HG03354 (cell line): ENCODE data around the gene CDH10.

Experiments
- ATAC-seq: cut with Tn5 transposase; IDR thresholded peaks from one replicate; pipeline ENCODE4 v1.9.1; 2021; ENCODE audit warnings: mild to moderate bottlenecking; ENCODE audit not compliant: unreplicated experiment, poor library complexity, severe bottlenecking

The CDH10 gene

DNA sequence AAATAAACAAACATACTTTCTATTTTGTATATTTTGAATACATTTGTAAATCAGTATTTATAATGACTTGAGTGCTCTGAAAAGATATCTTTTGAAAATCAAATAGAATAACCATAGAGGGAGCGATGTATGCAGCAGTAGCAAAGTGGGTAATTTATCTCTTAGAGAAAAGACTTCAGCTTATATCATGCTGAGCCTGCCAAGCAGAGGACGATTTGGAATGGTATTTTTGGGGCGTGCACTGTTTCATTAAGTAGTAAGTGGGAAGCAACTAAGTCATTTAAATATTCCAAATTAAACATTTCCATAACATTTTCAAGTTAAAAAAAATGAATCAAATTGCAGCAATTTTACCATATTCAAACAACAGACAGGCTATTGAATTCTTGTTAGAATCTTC lies 147.6 kb downstream of the CDH10 start:
- no peak for ATAC-seq

DNA sequence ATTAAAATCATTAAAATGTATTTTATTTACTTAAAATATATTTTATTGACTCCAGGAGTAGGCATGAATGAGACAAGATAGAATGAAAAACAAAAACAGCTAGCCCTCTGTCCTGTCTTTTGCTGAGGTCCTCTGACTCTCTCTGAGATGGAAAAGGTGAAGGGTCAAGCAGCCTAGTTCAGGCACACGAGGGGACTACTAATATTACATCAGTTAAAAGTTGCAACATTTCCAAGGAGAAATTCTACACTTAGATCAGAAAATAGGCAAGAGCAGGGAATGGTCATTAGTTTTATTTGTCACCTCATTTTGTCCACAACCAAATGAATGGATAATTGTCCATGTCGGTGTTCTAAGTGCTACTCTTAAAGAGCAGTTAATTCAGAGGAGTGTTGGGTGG lies 148.5 kb downstream of the CDH10 start:
- no peak for ATAC-seq

DNA sequence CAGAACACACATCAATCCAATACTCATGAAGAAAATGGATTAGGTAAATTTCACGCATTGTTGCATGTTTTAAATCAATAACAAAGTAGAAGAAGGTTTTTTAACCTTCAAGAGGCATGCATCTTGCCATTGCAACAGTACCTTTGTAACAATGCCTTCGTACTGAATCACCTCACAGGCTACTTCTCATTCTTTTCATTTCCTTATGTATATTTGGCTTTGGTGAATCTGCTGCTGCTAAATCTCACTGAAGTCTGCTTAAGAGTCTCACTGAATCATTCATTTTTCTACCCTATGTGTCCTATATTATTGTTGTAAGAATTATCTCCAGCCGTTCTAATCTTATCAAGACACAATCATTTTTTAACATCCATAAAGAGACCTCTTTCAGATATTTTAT lies 152.5 kb downstream of the CDH10 start:
- no peak for ATAC-seq

DNA sequence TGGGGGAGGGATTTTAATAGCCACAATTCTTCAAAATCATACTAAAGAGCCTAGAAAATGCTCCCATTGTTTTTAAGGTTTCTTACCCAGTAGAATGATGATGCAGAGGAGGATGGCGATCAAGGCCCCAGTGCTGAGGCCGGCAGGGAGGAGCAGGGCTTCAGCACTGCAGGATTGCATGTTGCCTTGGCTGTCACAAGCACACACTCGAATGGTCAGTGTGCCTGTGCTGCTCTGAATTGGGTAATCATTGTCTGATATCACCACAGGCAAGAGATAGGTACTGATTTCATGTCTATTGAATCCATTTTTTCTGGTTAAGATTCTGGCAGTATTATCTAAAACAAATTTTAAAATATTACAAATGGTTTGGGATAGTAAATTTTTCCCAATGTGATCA lies 153.3 kb downstream of the CDH10 start:
- ATAC-seq = no peak

DNA sequence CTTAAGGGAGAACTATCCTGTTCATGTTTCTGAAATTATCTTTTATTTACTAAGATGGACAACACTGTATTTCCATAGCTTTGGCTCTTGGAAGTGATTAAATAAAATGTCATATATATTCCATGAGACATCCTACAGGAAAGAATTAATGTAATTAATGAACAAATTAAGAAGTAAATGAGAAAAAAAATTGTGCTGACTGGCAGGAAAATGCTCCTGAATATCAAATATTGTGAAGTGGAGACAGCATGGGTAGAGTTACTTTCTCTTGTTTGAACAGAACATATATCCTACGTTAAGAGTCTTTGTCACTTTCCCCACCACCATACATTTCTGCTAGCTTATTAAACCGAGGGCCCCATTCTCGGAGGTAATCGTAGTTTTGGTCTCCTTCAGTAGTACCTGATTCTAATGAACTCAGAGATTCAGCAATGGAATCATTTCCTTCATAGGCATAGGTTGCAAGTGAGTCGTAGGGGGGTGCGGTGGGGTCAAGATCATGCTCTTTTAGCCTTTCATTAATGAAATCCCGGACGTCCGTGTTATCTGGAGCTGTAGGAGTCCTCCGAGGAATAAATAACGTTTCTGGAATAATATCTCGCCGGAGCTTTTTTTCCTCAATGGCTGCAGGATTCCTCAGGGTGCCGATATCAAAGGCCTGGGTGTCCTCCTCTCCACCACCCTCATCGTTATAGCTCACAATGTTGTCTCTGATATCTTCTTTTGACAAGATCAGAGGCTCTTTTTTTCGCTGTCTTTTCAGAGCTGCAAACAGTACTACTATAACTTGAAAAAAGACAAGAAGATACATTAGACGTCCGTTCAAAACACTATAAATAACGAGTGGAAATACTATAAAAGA lies 157.2 kb downstream of the CDH10 start:
- no peak for ATAC-seq

DNA sequence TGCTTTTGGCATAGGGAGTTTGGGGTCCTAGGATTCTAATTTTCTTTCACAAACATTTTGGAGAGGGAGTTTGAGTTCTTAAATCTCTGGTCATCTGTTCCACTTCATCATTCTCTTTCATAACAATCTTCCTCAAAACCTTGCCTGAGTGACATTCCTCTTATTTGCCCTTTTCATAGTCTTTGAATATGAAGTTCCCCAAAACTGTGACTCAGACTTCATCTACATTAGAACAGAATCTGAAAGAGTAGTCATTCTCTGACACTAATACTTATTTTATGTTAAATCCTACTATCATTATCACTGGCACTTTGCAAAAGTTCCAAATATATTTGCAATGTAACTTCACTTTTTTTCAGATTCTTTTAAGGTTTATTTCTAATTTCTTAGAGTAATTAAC lies 163.8 kb downstream of the CDH10 start:
- ATAC-seq = no peak

DNA sequence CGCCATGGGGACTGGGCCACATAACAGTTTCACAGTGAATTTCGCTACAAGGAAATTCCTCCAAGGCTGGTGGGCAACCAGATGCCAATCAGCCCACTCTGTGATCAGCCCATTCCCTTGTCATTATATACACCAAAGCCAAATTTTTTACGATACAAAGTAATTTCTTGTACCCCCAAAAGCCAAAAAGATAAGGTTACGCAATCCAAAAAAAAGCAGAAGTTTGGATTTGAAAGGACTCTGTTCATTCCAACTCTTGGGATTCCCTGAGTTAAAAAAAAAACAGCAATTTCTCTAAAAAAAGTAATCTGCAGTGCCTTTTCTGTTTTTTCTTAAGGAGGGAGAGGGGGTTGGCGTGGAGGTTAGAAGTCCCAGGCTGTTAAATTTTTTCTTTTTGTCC lies 166.8 kb downstream of the CDH10 start:
- ATAC-seq = no peak

DNA sequence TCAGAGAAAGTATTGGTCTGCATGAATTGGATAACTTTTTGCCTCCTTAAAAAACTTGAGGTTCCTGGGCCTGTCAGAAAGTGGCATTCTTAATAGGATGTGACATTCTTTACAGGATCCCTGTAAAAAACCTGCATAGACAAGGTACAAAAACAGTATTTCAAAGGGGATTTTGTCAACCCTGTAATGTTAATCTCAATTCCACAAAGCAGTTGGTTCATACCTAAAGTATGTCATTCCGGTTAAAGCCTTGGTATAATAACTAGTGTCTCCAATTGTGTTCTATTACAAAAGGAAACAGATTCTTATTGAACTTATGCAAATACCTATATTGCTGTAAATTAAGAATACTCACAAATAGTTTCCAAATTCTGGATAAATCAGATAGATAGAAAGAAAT lies 169.7 kb downstream of the CDH10 start:
- no peak for ATAC-seq

DNA sequence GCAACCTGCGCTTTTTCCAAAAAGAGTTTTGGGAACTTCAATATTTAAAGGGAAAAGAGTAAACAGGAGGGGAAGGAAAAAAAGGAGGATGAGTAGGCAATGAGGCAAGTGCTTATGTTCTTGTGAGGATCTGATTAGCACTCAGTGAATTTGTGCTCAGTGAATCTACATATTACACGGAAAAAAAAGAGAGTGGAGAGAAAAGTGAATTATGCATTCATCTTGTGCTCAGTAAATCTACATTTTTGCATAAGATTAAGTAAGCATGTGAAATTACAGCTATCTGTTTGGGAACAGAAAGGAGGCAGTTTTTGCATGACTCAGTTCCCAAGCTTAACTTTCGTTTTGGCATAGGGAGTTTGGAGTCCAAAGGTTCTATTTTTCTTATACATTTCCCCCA lies 170.1 kb downstream of the CDH10 start:
- no peak for ATAC-seq

DNA sequence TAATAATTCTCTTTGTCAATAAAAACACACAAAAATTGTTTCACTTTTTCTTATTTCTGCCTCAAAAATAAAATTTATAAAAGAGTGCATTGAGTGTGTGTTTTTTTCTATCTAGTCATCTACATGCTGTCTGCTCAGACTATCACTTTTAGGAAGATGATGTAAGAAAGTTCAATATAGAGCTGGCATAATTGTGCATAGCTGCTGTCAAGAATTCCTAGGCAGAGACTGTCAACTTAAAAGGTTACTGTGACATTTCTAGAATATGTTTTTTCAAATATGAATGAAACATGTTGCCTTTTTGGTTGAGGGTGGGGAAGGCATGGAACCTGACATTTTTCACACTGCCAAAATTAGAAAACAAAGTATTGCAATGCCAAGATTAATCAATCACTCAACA lies 172.3 kb downstream of the CDH10 start:
- ATAC-seq = no peak

DNA sequence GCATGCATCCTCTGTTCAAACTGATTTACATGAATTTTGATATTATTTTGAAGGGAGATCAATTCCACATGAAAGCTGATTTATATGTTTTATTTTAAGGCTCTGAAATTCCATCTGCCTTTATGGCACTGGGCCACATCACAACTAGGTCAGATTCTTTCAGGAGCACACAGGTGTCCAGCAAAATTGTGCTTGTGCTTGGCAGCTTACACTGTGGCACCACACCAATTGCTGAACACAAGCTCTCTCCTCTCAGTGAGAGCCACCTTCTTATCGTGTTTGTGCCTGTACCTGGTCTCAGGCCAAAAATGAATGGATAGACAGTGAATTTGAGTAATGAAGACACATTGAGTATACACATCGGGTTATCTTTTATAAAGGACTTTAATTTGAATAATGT lies 200.4 kb downstream of the CDH10 start:
- ATAC-seq = no peak

DNA sequence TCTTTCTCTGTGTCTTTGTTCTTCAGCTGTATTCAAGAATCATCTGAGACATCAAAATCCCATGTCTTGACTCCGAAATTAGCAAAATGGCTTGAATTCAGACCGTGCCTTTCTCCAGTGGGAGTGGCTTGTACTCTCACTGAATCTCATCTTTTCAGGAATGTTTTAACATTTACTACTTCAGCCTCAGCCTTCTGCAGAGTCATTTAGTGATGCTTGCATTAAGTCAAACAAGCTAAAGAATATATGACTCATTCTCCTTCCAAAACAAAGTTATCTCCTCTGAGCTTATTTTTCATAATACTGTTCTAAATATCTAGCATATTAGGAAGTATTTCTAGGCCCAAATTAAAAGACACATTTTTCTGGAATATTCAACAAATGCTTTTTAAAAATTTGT lies 205.3 kb downstream of the CDH10 start:
- ATAC-seq = no peak
